ENCODE measurements around the gene TSHZ1. TPM values are rescaled to one million over a fixed set of nuclear protein-coding genes. Genes with fewer than 3 reads are reported as not detected.

The TSHZ1 gene
- total and polyA plus RNA-seq, 7 donors: 2.0 to 10.5 (median 9.7) TPM

GRCh38 chr18:75287700-75288099, 77.1 kb downstream of the TSHZ1 start:
- Histone ChIP-seq H3K9me3 (no peaks in the 10 kb centered on the region), H3K4me3 (no peak overlapping the region), H3K27me3 (ENCODE audit: insufficient read depth in 3 of 3, low read length in 2 of 3) (no peaks in the 10 kb centered on the region), H3K4me1 (no peaks in the 10 kb centered on the region), H3K36me3 (ENCODE audit: insufficient read depth in 1 of 2, low read depth in 1 of 2) (peaks cover 0 to 44% of the 10 kb centered on the region in 2 donors), H3K27ac (no peak overlapping the region)
- TF ChIP-seq CTCF (IDR thresholded peaks at IDR 0.05): no peak
- DNase-seq: no peak
- 96 to 99% (median 97%) methylated on average over 24 of the region's 24 CpGs for WGBS, 3 donors
- no peak for ATAC-seq
- intact Hi-C loops (cut with DNase I): no loop called here

DNA sequence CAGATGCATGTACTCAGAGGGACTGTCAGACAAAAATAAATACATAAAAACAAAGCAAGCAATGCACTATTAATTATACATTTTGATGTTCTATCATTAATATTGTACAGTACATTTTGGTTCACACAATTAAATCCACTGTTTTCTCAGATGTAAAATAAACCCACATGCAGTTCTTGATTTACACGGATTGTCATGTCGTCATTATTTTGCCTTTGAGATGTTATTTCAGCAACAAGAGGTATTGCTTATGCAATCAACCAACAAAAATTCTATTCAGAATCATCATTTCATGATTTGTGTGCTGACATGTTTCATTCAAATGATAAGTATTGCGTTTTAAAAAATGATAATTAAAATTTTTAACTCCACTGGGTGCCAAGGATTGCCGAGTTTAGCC, 79.2 kb downstream of the TSHZ1 start:
- Histone ChIP-seq H3K27me3 (ENCODE audit: insufficient read depth in 3 of 3, low read length in 2 of 3) (no peaks in the 10 kb centered on the region), H3K9me3 (no peaks in the 10 kb centered on the region), H3K27ac (no peak overlapping the region), H3K36me3 (ENCODE audit: insufficient read depth in 1 of 2, low read depth in 1 of 2) (peaks cover 0 to 44% of the 10 kb centered on the region in 2 donors), H3K4me1 (no peaks in the 10 kb centered on the region), H3K4me3 (no peak overlapping the region)
- intact Hi-C loops (cut with DNase I): no loop called here
- ATAC-seq (no peak), DNase-seq (no peak)
- 89 to 95% (median 94%) methylated on average over 4 of the region's 4 CpGs for WGBS, 3 donors
- no peak for TF ChIP-seq CTCF (IDR thresholded peaks at IDR 0.05)

DNA sequence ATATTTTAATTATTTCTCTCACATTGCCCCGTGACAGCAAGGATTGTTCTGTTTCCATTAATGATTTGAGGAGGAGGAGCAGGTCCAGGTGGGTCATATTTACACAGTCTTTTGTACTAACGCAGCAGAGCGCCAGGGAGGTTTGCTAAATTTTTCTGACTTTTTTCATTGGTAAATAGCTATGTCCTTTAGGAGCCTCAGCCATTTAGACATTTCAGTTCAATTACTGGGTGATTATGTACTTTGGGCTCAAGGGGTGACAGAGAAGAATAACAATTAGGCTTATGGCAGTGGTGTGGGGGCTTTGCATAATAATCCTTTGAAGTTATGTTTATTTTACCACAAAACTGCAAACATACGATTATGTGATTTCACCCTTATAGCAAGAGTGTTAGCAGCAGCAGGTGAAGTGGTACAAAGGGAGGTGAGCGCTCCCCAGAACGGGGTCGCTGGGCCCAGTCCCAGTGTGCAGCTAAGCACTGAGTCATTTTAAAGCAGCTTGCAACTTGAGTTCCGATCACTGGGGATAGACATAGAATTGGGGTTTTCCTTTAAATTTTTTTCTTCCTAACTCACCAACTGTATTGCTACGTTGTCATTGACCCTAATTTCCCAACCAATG, 80.3 kb downstream of the TSHZ1 start:
- ATAC-seq (no peak), DNase-seq (no peak)
- H3K27me3 ChIP-seq (ENCODE audit: insufficient read depth in 3 of 3, low read length in 2 of 3): no peaks in the 10 kb centered on the region
- H3K36me3 ChIP-seq (ENCODE audit: insufficient read depth in 1 of 2, low read depth in 1 of 2): peaks cover 0 to 35% of the 10 kb centered on the region in 2 donors
- WGBS, 3 donors: 93 to 96% (median 96%) methylated on average over 9 of the region's 9 CpGs
- no peak for TF ChIP-seq CTCF (IDR thresholded peaks at IDR 0.05)
- H3K4me3 ChIP-seq: no peak overlapping the region
- no peaks in the 10 kb centered on the region for H3K4me1 ChIP-seq
- H3K27ac ChIP-seq: no peak overlapping the region
- intact Hi-C loops (cut with DNase I): no loop called here
- H3K9me3 ChIP-seq: no peaks in the 10 kb centered on the region

DNA sequence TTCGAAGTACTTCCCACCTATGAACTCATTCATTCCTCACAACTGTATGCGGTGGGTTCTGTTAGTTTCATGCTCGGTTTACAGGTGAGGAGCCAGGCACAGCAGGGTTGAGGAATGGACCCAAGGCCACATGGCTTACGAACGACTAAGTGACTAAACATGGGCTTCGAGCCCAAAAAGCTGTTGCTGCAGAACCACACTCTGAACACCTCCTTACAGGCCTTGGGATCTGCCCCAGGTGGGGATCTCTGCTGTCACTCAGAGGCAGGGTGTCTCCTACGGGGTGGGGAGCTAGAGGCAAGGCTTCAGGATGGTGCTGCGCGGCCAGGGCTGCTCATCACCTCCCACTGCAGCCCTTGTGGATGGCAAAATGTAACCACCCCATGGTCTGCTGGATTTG, 80.9 kb downstream of the TSHZ1 start:
- DNase-seq: no peak
- Histone ChIP-seq H3K4me1 (no peaks in the 10 kb centered on the region), H3K27ac (no peak overlapping the region), H3K9me3 (no peaks in the 10 kb centered on the region), H3K4me3 (no peak overlapping the region), H3K27me3 (ENCODE audit: insufficient read depth in 3 of 3, low read length in 2 of 3) (no peaks in the 10 kb centered on the region), H3K36me3 (ENCODE audit: insufficient read depth in 1 of 2, low read depth in 1 of 2) (peaks cover 0 to 29% of the 10 kb centered on the region in 2 donors)
- TF ChIP-seq CTCF (IDR thresholded peaks at IDR 0.05): no peak
- ATAC-seq: no peak
- intact Hi-C loops (cut with DNase I): no loop called here
- WGBS, 3 donors: 87 to 96% (median 95%) methylated on average over 9 of the region's 9 CpGs

- no peak for DNase-seq
- intact Hi-C loops (cut with DNase I): no loop called here
- Histone ChIP-seq H3K27ac (no peak overlapping the region), H3K36me3 (ENCODE audit: insufficient read depth in 1 of 2, low read depth in 1 of 2) (peaks cover 0 to 11% of the 10 kb centered on the region in 2 donors), H3K9me3 (no peaks in the 10 kb centered on the region), H3K27me3 (ENCODE audit: insufficient read depth in 3 of 3, low read length in 2 of 3) (no peaks in the 10 kb centered on the region), H3K4me1 (no peaks in the 10 kb centered on the region), H3K4me3 (no peak overlapping the region)
- no peak for TF ChIP-seq CTCF (IDR thresholded peaks at IDR 0.05)
- ATAC-seq: no peak
- whole genome bisulfite sequencing, 3 donors: 89 to 93% (median 93%) methylated on average over 9 of the region's 9 CpGs
These were observed 83.0 kb downstream of the TSHZ1 start for GRCh38 chr18:75293591-75293990.

Data from psoas muscle (tissue), 8 donors.